ENCODE data around the gene SFRP5.

Gene SFRP5

DNA sequence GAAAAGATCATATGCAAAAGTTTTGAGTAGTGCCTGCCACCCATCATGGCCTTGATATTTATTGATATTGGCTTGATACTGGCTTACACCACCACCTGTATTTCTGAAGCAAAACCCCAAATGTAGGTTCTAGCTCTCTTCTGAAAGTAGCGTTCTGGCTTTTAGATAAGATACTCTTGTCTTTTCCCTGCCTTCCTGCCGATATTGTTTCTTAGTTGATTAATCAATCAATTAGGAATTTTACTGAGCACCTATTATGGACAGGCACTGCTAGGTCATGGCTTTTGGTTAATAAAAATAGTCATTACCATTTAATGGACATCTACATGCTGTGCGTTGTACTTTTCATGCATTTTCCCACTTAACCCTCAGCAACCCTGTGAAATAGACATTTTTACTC, 7.9 kb downstream of the SFRP5 start:
- no peak for DNase-seq

GRCh38 chr10:97763411-97763810, 8.4 kb downstream of the SFRP5 start:
- no peak for DNase-seq

DNA sequence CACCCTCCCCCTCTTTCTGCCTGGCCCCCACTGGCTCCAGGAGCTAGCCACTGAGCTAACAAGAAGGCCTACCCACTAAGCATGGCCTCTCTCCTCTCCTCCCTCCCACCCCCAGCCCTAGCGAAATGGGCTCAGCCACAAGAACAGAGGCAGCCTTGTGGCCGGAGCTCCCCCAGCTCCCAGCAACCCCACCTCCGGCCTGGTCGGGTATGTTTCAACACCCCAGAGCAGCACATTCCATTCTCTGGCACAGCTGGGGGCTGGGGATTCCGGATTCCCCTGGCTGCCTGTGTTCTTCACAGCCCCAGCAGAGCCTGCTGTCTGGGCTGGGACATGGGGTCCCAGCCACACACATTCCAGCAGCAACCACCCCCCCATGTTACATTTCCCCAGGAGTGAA, 9.0 kb downstream of the SFRP5 start:
- DNase-seq: peak; percentile 51

DNA sequence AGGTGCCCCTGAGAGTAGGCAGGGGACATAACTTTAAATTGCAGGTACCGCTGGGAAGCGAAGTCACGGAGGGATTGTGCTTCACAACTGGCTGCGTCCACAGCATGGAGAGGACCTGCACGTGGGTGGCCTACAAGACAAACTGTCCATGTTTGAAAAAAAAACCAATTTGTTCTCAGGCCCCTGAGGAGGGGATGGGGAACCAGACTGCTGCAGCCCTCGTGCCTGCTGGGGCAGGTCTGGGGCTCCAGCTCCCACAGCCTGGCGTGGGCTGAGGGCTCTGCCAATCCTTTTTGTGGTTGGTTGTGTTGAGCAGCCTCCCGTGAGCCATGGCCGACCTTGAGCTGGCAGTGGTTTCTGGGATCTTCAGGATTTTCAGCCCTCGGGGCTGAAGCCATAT, 9.7 kb downstream of the SFRP5 start:
- no peak for DNase-seq

DNA sequence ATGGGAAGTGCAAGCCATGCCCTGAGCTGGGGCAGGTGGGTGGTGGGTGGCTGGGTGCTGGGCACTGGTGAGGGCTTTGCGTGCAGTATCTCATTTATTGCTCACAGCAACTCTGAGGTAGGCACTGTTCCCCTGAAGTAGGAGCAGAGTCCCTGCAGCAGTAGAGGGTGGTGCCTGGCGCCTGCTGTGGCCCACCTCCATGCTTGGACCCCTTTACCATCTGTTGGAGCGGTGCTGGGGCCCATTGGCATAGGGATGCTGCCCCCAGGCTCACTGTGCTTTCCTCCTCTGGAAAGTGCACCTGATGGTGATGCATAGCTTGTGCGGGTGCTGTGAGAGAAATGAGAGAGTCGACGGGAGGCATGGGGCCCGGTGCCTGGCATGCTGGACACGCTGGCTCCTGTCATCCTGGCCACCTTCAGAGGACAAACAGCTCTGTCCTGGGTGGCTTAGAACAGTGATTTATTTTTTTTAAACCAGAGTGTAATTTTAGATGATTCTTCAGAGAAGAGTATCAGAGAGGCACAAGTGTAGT, 10.4 kb downstream of the SFRP5 start:
- no peak for DNase-seq

DNA sequence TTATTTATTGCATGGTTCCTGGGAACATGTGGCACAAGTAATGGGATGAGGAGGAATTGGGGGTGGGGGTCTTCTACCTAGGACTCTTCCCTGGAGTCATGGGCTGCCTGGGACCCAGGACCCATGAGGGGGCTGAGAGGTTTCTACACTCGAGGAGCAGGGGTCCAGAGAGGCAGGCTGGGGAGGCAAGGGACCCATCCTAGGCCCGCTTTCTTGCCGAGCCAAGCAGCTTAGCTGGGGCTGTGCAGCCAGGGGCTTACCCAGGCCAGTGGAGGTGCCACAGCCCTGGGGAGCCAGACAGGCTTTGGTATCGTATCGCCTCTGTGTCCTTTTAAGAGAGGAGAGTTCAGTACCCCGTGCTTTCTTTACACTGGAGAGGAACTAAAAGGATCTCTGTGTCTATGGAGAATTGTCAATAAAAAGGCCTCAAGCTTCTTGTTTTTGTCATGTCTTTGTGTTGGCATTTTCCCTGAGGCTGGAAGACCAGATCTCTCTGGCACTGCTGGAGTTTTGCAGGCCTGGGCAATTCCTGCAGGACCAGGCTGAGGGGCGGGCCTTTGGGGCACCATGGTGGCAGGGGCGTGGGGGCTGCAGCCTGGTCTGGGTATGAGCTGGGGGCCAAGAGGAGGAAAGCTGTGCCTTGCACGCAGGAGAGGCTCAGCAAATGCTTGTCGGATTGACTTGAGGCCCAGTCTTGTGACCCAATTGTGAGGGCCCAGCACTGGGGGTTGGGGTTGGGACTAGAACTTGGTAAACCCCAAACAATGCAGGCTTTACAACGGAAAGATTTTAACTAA, 11.1 kb downstream of the SFRP5 start:
- no peak for DNase-seq

DNA sequence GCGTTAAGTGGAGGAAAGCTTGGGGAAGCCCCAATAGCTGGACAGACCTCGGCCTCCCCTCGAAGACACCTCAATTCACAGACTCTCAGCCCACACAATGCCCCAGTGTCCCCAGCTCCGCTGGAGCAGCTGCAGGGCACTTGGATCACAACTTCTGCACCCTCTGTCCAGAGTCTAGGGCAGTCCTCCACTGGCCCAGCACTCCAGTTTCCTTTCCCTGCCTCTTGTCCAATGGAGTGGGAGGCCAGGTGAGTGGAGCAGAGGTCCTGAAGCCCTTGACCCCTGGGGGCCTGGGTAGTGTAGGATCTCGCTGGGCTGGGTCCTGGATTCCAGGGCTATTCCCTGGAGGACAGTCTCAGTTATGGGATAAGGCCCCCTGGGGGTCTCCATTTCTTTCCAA, 11.9 kb downstream of the SFRP5 start:
- DNase-seq: no peak

DNA sequence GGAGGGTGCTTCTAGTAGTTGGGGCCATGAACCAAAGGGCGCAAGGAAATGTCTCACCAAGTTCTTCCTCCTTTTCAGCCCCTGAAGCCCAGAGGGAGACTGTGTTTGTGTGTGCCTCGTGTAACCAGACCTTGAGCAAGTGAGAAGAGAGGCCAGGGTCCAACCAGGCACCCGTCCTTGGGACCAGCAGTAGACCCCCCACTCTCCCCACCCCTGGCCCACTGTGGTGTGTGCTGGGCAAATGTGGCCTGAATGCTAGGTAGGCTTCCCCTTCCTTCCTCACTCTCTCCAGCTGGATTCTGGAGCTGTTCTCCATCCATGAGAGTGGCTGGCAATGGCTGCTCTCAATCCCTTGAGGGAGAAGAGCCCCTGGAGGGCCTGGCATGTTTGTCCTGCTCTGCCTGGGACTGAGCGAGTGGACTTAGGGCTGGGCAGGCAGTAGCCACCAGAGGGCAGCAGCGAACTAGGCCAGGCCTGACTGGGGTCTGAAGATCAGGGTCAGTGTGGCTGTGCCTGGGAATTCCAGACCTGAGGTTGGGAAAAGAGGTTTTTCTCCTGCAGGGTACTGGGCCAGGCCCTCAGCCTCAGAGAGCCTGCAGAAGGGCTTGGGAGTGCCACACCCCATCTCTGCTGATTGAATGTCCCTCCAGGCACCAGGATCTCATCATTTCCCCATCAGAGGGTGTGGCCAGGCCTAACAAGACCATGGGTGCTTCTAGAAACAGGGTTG, 12.5 kb downstream of the SFRP5 start:
- peak; percentile 77 for DNase-seq

GRCh38 chr10:97757471-97757870, 14.3 kb downstream of the SFRP5 start:
- no peak for DNase-seq

GRCh38 chr10:97755718-97756117, 16.1 kb downstream of the SFRP5 start:
- DNase-seq: no peak

GRCh38 chr10:97754726-97755125, 17.1 kb downstream of the SFRP5 start:
- DNase-seq: no peak

GRCh38 chr10:97752956-97753355, 18.8 kb downstream of the SFRP5 start:
- DNase-seq: no peak

- DNase-seq: no peak
Observed at GRCh38 chr10:97748116-97748515, 23.7 kb downstream of the SFRP5 start.

- DNase-seq: no peak
Observed at GRCh38 chr10:97747573-97747972, 24.2 kb downstream of the SFRP5 start.

DNA sequence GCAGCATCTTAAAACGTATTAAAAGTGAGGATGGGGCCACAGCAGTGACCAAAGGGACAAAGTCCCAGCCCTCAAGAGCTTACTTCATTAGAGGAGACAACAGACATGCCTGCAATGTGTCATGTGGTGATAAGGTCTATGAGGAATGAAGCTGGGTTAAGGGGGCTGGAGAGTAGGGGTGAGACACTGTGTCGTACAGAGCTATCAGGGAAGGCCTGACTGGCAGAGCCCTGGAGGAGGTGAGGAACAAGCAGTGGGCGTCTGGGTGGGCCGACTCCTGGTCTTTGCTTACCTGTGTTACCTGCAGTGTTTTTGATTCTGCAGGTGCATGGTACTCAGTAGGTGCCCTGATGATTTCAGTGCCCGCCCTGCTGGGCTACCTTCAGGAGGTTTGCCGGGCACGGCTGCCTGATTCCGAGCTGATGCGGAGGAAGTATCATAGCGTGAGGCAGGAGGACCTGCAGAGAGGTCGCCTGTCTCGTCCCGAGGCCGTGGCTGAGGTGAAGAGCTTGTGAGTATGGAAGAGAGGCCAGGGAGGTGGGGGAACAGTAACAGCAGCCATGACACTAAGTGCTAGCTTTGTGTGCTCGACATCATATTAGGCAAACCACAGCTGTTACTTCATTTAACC, 27.3 kb downstream of the SFRP5 start:
- no peak for DNase-seq

DNA sequence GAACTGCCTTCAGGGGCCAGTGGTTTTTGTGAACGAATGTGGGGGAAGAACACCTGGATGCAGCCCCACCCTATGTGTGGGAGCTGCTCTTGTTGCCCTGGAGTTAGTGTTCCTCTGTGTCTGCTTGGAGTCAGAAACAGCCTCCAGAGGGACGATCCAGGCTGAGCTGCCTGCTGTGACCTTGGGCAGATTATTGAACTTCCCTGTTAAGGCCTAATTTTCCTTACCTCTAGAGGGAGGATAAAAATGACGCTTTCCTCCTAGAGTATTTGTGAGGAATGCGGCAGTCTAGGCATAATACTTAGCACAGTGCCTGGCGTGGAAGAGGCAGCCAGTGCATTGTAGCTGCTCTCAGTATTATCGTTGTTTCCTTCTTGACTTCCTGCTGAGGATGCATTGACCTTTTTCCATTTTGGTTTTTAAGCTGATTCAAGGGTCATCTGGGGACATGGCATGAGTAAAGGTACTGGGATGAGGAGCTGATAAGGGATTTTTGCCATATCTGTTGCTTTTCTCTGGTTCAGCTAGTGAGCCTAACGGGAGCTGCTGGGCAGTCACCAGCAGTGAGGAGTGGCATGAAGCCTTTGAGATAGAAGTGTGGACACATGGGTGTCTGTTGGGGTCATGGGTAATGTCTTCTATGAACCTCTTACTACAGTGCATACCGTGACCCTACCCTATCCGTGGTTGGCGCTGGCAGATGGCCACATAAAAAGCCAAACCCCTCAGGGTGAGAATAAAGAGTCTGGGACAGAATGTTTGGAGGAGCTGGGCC, 28.4 kb downstream of the SFRP5 start:
- DNase-seq: no peak

DNA sequence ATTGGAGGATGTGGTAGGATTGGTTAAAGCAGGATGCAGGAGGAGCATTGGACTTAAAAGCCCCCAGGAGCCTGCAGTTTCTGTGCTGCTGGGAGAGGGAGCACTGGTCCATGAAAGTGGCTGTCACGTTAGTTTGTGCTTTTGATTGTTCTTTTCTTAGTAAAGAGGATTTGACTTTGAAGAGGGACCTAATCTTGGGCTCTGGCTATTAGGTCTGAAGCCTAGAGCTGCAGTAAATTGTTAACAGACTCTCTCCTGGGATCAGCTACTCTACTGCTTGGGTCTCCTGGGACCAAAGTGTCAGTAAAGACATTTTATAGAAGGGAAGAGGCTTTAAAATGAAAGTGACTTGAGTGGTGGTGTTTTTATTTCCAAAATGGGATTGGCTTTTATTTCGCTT, 31.2 kb downstream of the SFRP5 start:
- no peak for DNase-seq

DNA sequence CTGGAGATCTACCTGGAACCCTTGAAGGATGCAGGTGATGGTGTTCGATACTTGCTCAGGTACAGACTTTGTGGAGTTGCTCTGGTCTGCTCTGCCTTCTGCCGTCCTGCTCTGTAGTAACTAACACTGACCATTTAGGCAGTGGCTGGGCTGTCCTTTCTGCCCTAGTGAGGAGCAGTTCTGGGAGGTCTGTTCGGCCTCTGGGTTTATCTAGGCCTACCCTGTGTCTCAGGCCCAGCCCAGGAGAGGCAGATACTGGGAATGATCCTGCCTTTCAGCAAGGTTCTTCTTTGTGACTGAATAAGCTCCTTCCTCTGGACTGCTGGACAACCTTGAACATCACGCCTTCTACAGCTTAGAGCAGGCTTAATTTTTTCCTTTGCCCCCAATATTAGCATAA, 33.2 kb downstream of the SFRP5 start:
- DNase-seq: no peak

- no peak for DNase-seq
Observed at GRCh38 chr10:97737770-97738265, 34.0 kb downstream of the SFRP5 start.

DNA sequence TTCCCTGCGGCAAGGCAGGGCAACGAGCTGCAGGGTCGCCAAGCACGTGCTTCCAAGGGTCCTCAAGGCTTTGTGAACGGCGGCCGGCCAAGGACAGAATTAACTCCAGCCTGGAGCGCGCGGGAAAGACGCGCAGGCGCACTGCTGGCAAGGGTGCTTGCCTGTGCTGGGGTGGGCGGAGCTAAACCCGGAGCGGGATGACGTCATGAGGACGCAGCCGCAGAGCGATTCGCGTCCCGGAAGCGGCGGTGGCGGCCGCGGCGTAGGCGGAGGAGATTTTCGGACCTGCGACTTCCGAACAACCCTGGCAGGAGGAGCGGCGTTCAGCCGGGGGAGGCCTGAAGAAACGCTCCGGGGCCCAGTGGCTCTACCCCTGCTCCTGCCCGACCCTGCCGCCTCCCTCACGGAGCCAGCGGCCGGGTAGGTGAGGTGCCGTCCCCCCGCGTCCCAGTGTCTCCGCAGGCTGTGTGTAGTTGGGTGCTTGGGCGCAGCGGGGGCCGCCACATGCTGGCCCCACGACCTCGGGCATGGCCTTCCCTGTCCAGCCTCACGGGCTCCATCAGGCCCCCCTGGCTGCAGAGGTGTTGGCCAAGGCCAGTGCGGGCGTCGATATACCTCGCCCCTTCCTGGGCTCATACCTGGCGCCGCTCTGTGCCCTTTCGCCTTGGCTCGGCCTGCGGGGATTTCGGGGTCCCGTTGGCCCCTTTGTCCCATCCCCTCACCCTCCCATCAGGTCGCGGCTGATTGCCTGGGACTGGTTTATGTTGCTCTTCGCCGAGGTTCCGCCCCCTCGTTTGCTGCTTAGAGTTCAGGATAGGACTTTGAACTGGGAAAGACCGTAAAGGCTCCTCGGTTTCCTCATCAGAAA, 34.7 kb downstream of the SFRP5 start, which contains the start of gene ZFYVE27:
Gene ZFYVE27 (plus strand): TSS at position 227 of the 868 bp plus-strand sequence. CDS start 1,350 bp downstream, outside the sequence.
- peak; percentile 98 for DNase-seq

- no peak for DNase-seq
Observed at GRCh38 chr10:97736403-97736901, 35.3 kb downstream of the SFRP5 start.
